Thyroid gland (tissue), 4 donors: ENCODE results near the gene DOCK3.

Experiments
- CTCF ChIP-seq, 6 experiments: fragments of 200-600 bp in 3 of 6; fragments of 450-650 bp in 3 of 6; sonication (generic) in 3 of 6; IDR thresholded peaks; one replicate each; pipeline ENCODE4 v1.5.1; 2016 to 2019; ENCODE audit warnings: antibody characterized with exemption in 6 of 6, mild to moderate bottlenecking in 2 of 6, inconsistent platforms in 1 of 6, moderate library complexity in 1 of 6
- POLR2A ChIP-seq, 2 donors: fragments of 450-650 bp; IDR thresholded peaks; one replicate each; pipeline ENCODE4 v1.6.1; 2017; ENCODE audit warnings: antibody characterized with exemption in 2 of 2, mild to moderate bottlenecking in 2 of 2, moderate library complexity in 1 of 2

GRCh38 chr3:50661321-50661837 lies 13.3 kb upstream of the DOCK3 start:
- TF ChIP-seq POLR2A (IDR thresholded peaks at IDR 0.05) = no peak
- TF ChIP-seq CTCF (IDR thresholded peaks at IDR 0.05) = no peak
